Measurements from ENCODE around the gene ISOC1. TPM values are rescaled to one million over a fixed set of nuclear protein-coding genes. Genes with fewer than 3 reads are reported as not detected.

Gene ISOC1
- total RNA-seq, 1 experiment from 2014 or later, result 33.3 TPM

GRCh38 chr5:129161830-129162229 lies 67.3 kb downstream of the ISOC1 start:
- H3K27me3 ChIP-seq (replicated peaks; ENCODE audit: control insufficient read depth, insufficient read depth, low read length), result no peaks in the 10 kb centered on the region
- H3K36me3 ChIP-seq (ENCODE audit: control insufficient read depth, insufficient read depth, low read length), result no peaks in the 10 kb centered on the region
- Mint-ChIP-seq H3K27ac (ENCODE audit: unreplicated experiment) (no peak overlapping the region), H3K9me3 (ENCODE audit: unreplicated experiment) (peaks cover 18% of the 10 kb centered on the region), H3K4me1 (ENCODE audit: low read depth, unreplicated experiment) (no peaks in the 10 kb centered on the region), H3K36me3 (ENCODE audit: insufficient read depth, unreplicated experiment) (no peaks in the 10 kb centered on the region), H3K27me3 (ENCODE audit: insufficient read depth, unreplicated experiment) (no peaks in the 10 kb centered on the region), H3K4me3 (ENCODE audit: unreplicated experiment) (no peak overlapping the region)
- intact Hi-C loops (cut with micrococcal nuclease; ENCODE audit: unreplicated experiment), result no loop called here
- H3K4me1 ChIP-seq, result no peaks in the 10 kb centered on the region
- no peak for TF ChIP-seq CTCF (IDR thresholded peaks at IDR 0.05; ENCODE audit: insufficient read depth in 1 of 2, low read depth in 1 of 2, low read length in 1 of 2, severe bottlenecking in 1 of 2, unreplicated experiment in 1 of 2)
- no peaks in the 10 kb centered on the region; the same call in 1 of the 2 replicates for H3K9me3 ChIP-seq
- no peak for DNase-seq
- H3K4me3 ChIP-seq (ENCODE audit: low read depth, low read length), result no peak overlapping the region
- BruUV-seq (replicated peaks), result no TSS peak
- POLR2A ChIA-PET, result no interaction called here
- CTCF ChIA-PET, result no interaction called here

Small RNA genes lying within 50 kb of the gene (microRNA-seq; reads per million reads assigned to microRNA genes)
- gene MIR4633, result not detected

Other genes starting within 250 kb of the ISOC1 start
- not detected in 2 replicates for gene SLC27A6, start 129.3 kb upstream of the ISOC1 start, total RNA-seq (2022)